Liver (tissue), 9 donors: Measurements from ENCODE around the gene GSTM3. TPM values are rescaled to one million over a fixed set of nuclear protein-coding genes. Genes with fewer than 3 reads are reported as not detected.

Experiments used
- DNase-seq: peaks from one replicate; pipeline ENCODE4 v3.0.0-alpha.2; 2017; ENCODE audit warnings: low spot score
- H3K27ac ChIP-seq, 2 donors: one replicate each; pipeline ENCODE4 v1.7.0; 2013; ENCODE audit warnings: inconsistent platforms in 2 of 2, low read length in 2 of 2, control low read depth in 1 of 2, low read depth in 1 of 2, mild to moderate bottlenecking in 1 of 2
- H3K27me3 ChIP-seq, 4 donors: one replicate each; pipeline versions ENCODE4 v1.6.1 to v1.7.0; 2013; ENCODE audit warnings: low read length in 3 of 4, inconsistent platforms in 1 of 4, mild to moderate bottlenecking in 1 of 4, moderate library complexity in 1 of 4; ENCODE audit not compliant: control insufficient read depth in 4 of 4, insufficient read depth in 4 of 4
- H3K36me3 ChIP-seq, 4 donors: one replicate each; pipeline versions ENCODE4 v1.6.1 to v1.7.0; 2013; ENCODE audit warnings: low read length in 3 of 4, mild to moderate bottlenecking in 3 of 4, low read depth in 1 of 4, moderate library complexity in 1 of 4; ENCODE audit not compliant: control insufficient read depth in 4 of 4, insufficient read depth in 3 of 4
- H3K4me1 ChIP-seq, 4 donors: one replicate each; pipeline versions ENCODE4 v1.6.1 to v1.7.0; 2013; ENCODE audit warnings: low read length in 3 of 4, mild to moderate bottlenecking in 3 of 4, moderate library complexity in 1 of 4; ENCODE audit not compliant: control insufficient read depth in 4 of 4, insufficient read depth in 4 of 4
- H3K4me3 ChIP-seq, 3 donors: one replicate each; pipeline versions ENCODE4 v1.6.1 to v1.7.0; 2013; ENCODE audit warnings: low read length in 3 of 3, control low read depth in 1 of 3, low read depth in 1 of 3, mild to moderate bottlenecking in 1 of 3
- H3K9ac ChIP-seq, 2 donors: one replicate each; pipeline ENCODE4 v1.7.0; 2013; ENCODE audit warnings: low read length in 2 of 2, mild to moderate bottlenecking in 2 of 2, moderate library complexity in 2 of 2, control low read depth in 1 of 2, low read depth in 1 of 2
- H3K9me3 ChIP-seq, 4 donors: one replicate each; pipeline versions ENCODE4 v1.6.1 to v1.7.0; 2013; ENCODE audit warnings: low read length in 3 of 4; ENCODE audit not compliant: control insufficient read depth in 4 of 4
- ATF3 ChIP-seq: IDR thresholded peaks from 2 replicates; pipeline ENCODE4 v1.6.1; 2016; ENCODE audit warnings: antibody characterized with exemption
- CTCF ChIP-seq: fragments of 150-350 bp; IDR thresholded peaks from 2 replicates; pipeline ENCODE4 v1.5.1; 2017; ENCODE audit warnings: improper control_type of control experiment, low read depth, low read length; ENCODE audit not compliant: missing input control
- EGR1 ChIP-seq, 2 donors: IDR thresholded peaks; 2 replicates each; pipeline ENCODE4 v1.6.1; 2016 to 2018; ENCODE audit warnings: antibody characterized with exemption in 2 of 2, low read depth in 2 of 2
- FOXA1 ChIP-seq: IDR thresholded peaks from 2 replicates; pipeline ENCODE4 v1.6.1; 2016; ENCODE audit warnings: antibody characterized with exemption
- FOXA2 ChIP-seq: IDR thresholded peaks from 2 replicates; pipeline ENCODE4 v1.6.1; 2016; ENCODE audit warnings: antibody characterized with exemption
- GABPA ChIP-seq, 2 donors: IDR thresholded peaks in 1 of 2; conservative IDR thresholded peaks in 1 of 2; 2 replicates each; pipeline ENCODE4 v1.6.1; 2016; ENCODE audit warnings: antibody characterized with exemption in 2 of 2, mild to moderate bottlenecking in 1 of 2, moderate library complexity in 1 of 2
- HNF4A ChIP-seq, 2 donors: conservative IDR thresholded peaks; 2 replicates each; pipeline ENCODE4 v1.6.1; 2016; ENCODE audit warnings: antibody characterized with exemption in 2 of 2, mild to moderate bottlenecking in 2 of 2
- HNF4G ChIP-seq: IDR thresholded peaks from 2 replicates; pipeline ENCODE4 v1.6.1; 2016; ENCODE audit warnings: antibody characterized with exemption
- JUND ChIP-seq, 2 donors: IDR thresholded peaks; 2 replicates each; pipeline ENCODE4 v1.6.1; 2016; ENCODE audit warnings: antibody characterized with exemption in 2 of 2
- MAX ChIP-seq: IDR thresholded peaks from 2 replicates; pipeline ENCODE4 v1.6.1; 2016; ENCODE audit warnings: antibody characterized with exemption
- RAD21 ChIP-seq, 2 donors: IDR thresholded peaks; 2 replicates each; pipeline ENCODE4 v1.6.1; 2016; ENCODE audit warnings: antibody characterized with exemption in 2 of 2, mild to moderate bottlenecking in 2 of 2
- RXRA ChIP-seq, 2 donors: IDR thresholded peaks; 2 replicates each; pipeline ENCODE4 v1.6.1; 2017 to 2018; ENCODE audit warnings: antibody characterized with exemption in 2 of 2, mild to moderate bottlenecking in 1 of 2
- SP1 ChIP-seq: IDR thresholded peaks from 2 replicates; pipeline ENCODE4 v1.6.1; 2018; ENCODE audit warnings: antibody characterized with exemption, mild to moderate bottlenecking
- TAF1 ChIP-seq: conservative IDR thresholded peaks from 2 replicates; pipeline ENCODE4 v1.6.1; 2016; ENCODE audit warnings: antibody characterized with exemption, mild to moderate bottlenecking
- YY1 ChIP-seq: IDR thresholded peaks from 2 replicates; pipeline ENCODE4 v1.6.1; 2016; ENCODE audit warnings: antibody characterized with exemption, mild to moderate bottlenecking
- ZBTB33 ChIP-seq: IDR thresholded peaks from 2 replicates; pipeline ENCODE4 v1.6.1; 2016; ENCODE audit warnings: antibody characterized with exemption
- WGBS: extraction: QIAGEN DNeasy Blood & Tissue Kit; methylation state at CpG from one replicate; pipeline ENCODE4 v1.1.7; 2013; 5-methylcytosine and 5-hydroxymethylcytosine counted together
- polyA plus RNA-seq, 2 donors: library from polyadenylated mRNA; stranded (reverse) in 1 of 2; unstranded in 1 of 2; fragments of 200-250 nt in 1 of 2; fragments of >200 nt in 1 of 2; fragmentation: Nextera tagmentation in 1 of 2; extraction: Ambion mirVana in 1 of 2; gene quantifications; one replicate each; pipeline versions ENCODE4 v1.2.1 to v1.2.3, GENCODE V29; 2013 to 2015
- total RNA-seq, 2 donors: library from RNA; depleted of rRNA; stranded (reverse); fragments of >200 nt; gene quantifications; one replicate each; pipeline ENCODE4 v1.2.3, GENCODE V29; 2014
- donor health status: healthy.
- donor health status: healthy.
- donor health status: healthy.
- donor health status: healthy.
- donor health status: healthy.

Gene GSTM3
- total and polyA plus RNA-seq, 4 donors, result 6.9 to 51.5 (median 34.9) TPM

- Histone ChIP-seq H3K9ac (no peak overlapping the region), H3K4me3 (no peak overlapping the region), H3K4me1 (peaks cover 0 to 6% (median 0%) of the 10 kb centered on the region in 4 donors), H3K9me3 (no peaks in the 10 kb centered on the region), H3K36me3 (no peaks in the 10 kb centered on the region), H3K27me3 (no peaks in the 10 kb centered on the region), H3K27ac (no peak overlapping the region)
- TF ChIP-seq HNF4A (conservative IDR thresholded peaks at IDR 0.05) (peak; percentile 43 to 46), RAD21 (IDR thresholded peaks at IDR 0.05) (no peak)
- no peak for DNase-seq
- WGBS, result 60% methylated on average over 10 of the region's 10 CpGs
These were observed 31.1 kb upstream of the GSTM3 start for GRCh38 chr1:109771712-109772657.

GRCh38 chr1:109770331-109771095, 29.7 kb upstream of the GSTM3 start:
- no peaks in the 10 kb centered on the region for H3K36me3 ChIP-seq
- no peak overlapping the region for H3K27ac ChIP-seq
- peaks cover 0 to 6% (median 0%) of the 10 kb centered on the region in 4 donors for H3K4me1 ChIP-seq
- TF ChIP-seq HNF4G (no peak), RXRA (IDR thresholded peaks at IDR 0.05) (no peak), EGR1 (IDR thresholded peaks at IDR 0.05; ENCODE audit: low read depth in 2 of 2) (no peak), TAF1 (no peak), FOXA1 (no peak), HNF4A (conservative IDR thresholded peaks at IDR 0.05) (no peak), RAD21 (IDR thresholded peaks at IDR 0.05) (no peak), ATF3 (no peak), GABPA (IDR thresholded peaks at IDR 0.05 in 1 of 2, conservative IDR thresholded peaks at IDR 0.05 in 1 of 2) (no peak), MAX (no peak), JUND (IDR thresholded peaks at IDR 0.05) (no peak), FOXA2 (no peak), CTCF (no peak), ZBTB33 (no peak), YY1 (no peak), SP1 (no peak)
- H3K9ac ChIP-seq, result no peak overlapping the region
- H3K9me3 ChIP-seq, result no peaks in the 10 kb centered on the region
- H3K27me3 ChIP-seq, result no peaks in the 10 kb centered on the region
- H3K4me3 ChIP-seq, result no peak overlapping the region
- WGBS, result 86% methylated on average over 11 of the region's 11 CpGs
- DNase-seq, result no peak
